SKM-1 (cell line): ENCODE measurements around the gene FBXO34.
"Not testable (repeated sequence)": the region's sequence is repeated elsewhere in the genome, so short reads cannot be mapped to it uniquely, and the experiment has no call there.

Source experiments
- DNase-seq: peaks from one replicate; lab custom pipeline; 2025; ENCODE audit not compliant: unreplicated experiment; lab: John Stamatoyannopoulos, UW

Gene FBXO34

GRCh38 chr14:55309154-55309553 is 37.9 kb downstream of the FBXO34 start:
- no peak for DNase-seq

GRCh38 chr14:55309761-55310365 is 38.6 kb downstream of the FBXO34 start:
- DNase-seq = no peak

GRCh38 chr14:55312379-55313030 is 41.3 kb downstream of the FBXO34 start:
- DNase-seq = not testable (repeated sequence)

GRCh38 chr14:55313480-55313879 is 42.3 kb downstream of the FBXO34 start:
- DNase-seq = no peak

GRCh38 chr14:55314449-55314848 is 43.2 kb downstream of the FBXO34 start:
- no peak for DNase-seq

- DNase-seq = no peak
Measured at GRCh38 chr14:55316564-55316963, 45.3 kb downstream of the FBXO34 start.

GRCh38 chr14:55317542-55318306 is 46.5 kb downstream of the FBXO34 start:
- no peak for DNase-seq

GRCh38 chr14:55318694-55319093 is 47.5 kb downstream of the FBXO34 start:
- DNase-seq = no peak

GRCh38 chr14:55323910-55324309 is 52.7 kb downstream of the FBXO34 start:
- DNase-seq = no peak

GRCh38 chr14:55324812-55325211 is 53.6 kb downstream of the FBXO34 start:
- no peak for DNase-seq

GRCh38 chr14:55327179-55327578 is 56.0 kb downstream of the FBXO34 start:
- no peak for DNase-seq

GRCh38 chr14:55328317-55328716 is 57.1 kb downstream of the FBXO34 start:
- no peak for DNase-seq

- DNase-seq = no peak
Measured at GRCh38 chr14:55329999-55330710, 58.9 kb downstream of the FBXO34 start.

GRCh38 chr14:55332654-55333570 is 61.7 kb downstream of the FBXO34 start:
- DNase-seq = no peak

GRCh38 chr14:55333711-55334485 is 62.7 kb downstream of the FBXO34 start:
- no peak for DNase-seq

GRCh38 chr14:55336162-55336561 is 64.9 kb downstream of the FBXO34 start:
- DNase-seq = no peak

GRCh38 chr14:55336691-55337090 is 65.5 kb downstream of the FBXO34 start:
- DNase-seq = no peak

GRCh38 chr14:55339770-55340169 is 68.5 kb downstream of the FBXO34 start:
- DNase-seq = no peak

GRCh38 chr14:55340482-55340881 is 69.3 kb downstream of the FBXO34 start:
- DNase-seq = no peak

GRCh38 chr14:55341781-55342180 is 70.6 kb downstream of the FBXO34 start:
- no peak for DNase-seq
